Cardiac fibroblast (primary cell): ENCODE data around the gene PHAF1.

Experiments used
- DNase-seq, 2 donors: peaks; one replicate each; pipeline versions ENCODE4 v3.0.0 to v3.0.0-alpha.2; 2010; ENCODE audit warnings: low read depth in 2 of 2
- H3K4me3 ChIP-seq, 2 donors: replicated peaks in 1 of 2; 1 replicate in 1 of 2; 2 replicates in 1 of 2; pipeline ENCODE4 v1.5.1; 2011; ENCODE audit warnings: low read depth in 2 of 2, low read length in 2 of 2, mild to moderate bottlenecking in 2 of 2, moderate library complexity in 1 of 2
- TF ChIP-seq, protein P1 (sequence below): IDR thresholded peaks from one replicate; pipeline ENCODE4 v1.5.1; 2011; ENCODE audit warnings: low read depth, mild to moderate bottlenecking, low read length, inconsistent platforms

The PHAF1 gene

DNA sequence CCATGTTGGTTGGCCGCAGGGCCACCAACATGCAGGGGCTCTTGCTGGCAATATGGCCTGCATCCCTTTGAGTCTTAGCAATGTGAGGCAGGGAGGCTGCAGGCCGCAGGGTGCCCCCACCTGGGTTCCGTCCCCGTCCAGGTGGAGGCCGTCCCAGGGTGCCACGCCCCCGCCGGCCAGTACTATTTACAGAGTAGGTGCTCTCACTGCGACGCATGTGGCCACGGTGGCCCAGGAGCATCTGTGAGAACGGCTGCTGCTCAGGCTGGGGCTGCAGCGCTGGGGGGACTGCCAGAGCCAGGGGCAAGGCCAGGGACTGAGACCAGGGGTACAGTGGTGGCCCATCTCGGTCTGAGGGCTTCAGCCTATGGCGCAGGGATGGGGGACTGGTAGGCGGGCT lies 70.4 kb downstream of the PHAF1 start:
- TF ChIP-seq, protein P1, sequence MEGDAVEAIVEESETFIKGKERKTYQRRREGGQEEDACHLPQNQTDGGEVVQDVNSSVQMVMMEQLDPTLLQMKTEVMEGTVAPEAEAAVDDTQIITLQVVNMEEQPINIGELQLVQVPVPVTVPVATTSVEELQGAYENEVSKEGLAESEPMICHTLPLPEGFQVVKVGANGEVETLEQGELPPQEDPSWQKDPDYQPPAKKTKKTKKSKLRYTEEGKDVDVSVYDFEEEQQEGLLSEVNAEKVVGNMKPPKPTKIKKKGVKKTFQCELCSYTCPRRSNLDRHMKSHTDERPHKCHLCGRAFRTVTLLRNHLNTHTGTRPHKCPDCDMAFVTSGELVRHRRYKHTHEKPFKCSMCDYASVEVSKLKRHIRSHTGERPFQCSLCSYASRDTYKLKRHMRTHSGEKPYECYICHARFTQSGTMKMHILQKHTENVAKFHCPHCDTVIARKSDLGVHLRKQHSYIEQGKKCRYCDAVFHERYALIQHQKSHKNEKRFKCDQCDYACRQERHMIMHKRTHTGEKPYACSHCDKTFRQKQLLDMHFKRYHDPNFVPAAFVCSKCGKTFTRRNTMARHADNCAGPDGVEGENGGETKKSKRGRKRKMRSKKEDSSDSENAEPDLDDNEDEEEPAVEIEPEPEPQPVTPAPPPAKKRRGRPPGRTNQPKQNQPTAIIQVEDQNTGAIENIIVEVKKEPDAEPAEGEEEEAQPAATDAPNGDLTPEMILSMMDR: no peak
- no peak for DNase-seq
- H3K4me3 ChIP-seq: no peak overlapping the region

DNA sequence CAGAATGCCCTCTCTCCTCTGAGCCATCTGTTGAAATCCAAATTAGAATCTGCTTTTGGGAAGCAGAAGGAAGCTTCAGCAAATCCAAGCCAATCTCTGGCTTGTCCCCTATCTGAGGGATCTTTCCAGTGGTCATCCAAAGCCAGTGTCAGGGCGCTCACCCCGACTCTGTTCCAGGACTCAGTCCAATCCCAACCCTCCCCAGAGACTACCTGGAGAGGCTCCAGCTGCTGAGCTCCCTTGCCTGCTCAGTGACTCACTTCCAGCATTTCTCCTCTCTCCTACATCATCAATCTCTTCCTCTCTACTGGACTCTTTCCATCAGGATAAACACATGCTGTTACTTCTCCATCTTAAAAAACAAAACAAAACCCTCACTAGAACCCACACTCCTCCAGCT lies 71.6 kb downstream of the PHAF1 start:
- H3K4me3 ChIP-seq: peak overlapping the region in 1 of 2 donors; percentile 32
- TF ChIP-seq, protein P1: no peak
- peak; percentile 91 to 92 for DNase-seq

DNA sequence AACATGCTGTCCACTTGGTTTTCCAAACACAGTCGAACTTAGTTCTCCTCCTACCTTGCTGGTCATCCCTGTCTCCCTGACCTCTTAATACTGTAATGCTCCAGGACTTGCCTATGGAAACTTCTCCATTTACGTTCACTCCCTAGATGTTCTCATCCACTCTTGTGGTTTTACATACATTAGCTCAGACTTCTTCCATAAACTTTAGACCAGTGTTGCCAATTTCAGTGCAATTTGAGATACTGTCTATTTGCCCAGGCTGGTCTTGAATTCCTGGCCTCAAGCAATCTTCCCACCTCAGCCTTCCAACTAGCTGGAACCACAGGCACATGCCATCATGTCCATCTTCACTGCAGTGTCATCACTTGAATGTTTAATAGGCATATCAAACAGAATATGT lies 72.5 kb downstream of the PHAF1 start:
- H3K4me3 ChIP-seq: peak overlapping the region in 1 of 2 donors; percentile 77
- TF ChIP-seq, protein P1: no peak
- DNase-seq: no peak

DNA sequence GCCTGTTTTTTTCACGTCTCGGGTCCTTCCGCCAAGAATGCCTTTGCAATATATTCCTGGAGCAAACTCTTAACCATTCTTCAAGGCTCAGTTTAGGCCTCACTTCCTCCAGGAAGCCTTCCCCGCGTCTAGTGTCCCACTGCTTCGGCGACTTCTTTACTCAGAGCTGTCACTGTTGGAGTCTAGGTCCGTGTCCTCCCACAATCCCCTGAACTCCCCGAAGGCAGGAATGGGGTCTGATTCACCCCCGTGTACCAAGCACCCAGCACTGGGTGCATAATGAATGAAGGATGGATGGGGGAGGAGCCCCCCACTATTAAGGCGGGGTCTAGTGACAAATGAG lies 73.5 kb downstream of the PHAF1 start:
- H3K4me3 ChIP-seq: peak overlapping the region; percentile 62 to 77
- no peak for DNase-seq
- TF ChIP-seq, protein P1: no peak

DNA sequence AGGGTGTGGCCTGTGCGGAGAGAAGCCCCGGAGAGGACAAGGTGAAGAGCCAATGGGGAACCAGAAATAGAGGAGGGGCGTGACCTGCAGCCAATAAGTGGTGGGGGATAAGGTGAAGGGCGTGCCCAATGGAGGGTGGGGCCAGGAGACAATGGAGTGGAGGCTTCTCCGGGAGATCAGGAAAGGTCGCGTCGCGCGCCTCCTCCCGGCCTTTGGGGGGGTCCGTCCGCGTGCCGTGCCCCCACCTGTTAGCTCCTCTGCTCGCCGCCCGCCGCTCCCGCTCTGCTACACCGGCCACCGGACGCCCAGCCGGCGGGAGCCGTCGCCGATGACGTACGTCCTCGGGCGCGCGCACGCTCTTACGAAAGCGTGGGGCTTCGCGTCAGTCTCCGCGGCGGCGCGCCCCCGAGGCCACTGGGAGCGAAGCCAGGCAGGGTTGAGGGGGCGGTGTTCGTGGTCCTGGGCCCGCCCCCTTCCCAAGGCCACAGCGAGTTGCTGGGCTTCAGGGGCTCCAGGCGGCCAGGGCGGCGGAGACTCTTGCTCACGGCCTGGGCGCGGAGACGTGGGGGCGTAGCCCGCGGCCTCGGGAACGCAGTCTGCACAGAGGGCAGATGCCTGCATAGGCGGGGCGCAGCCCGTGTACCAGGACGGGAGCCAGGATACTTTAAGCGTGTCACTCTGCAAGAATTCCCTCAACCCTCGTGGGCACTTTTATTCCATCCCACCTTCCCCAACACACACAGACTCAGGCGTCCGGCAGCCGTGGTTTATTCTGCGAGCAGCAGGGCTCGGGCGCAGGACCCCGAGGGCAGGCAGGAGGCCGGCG lies 74.1 kb downstream of the PHAF1 start, which contains the start of gene MATCAP1:
Gene MATCAP1, minus strand, starts transcription at position 337 of the 826 bp plus-strand sequence. CDS start 3,353 bp downstream, outside the sequence.
- peak; percentile 99 for DNase-seq
- peak within 1 kb of the TSS; percentile 62 to 77 for H3K4me3 ChIP-seq
- TF ChIP-seq, protein P1: no peak

DNA sequence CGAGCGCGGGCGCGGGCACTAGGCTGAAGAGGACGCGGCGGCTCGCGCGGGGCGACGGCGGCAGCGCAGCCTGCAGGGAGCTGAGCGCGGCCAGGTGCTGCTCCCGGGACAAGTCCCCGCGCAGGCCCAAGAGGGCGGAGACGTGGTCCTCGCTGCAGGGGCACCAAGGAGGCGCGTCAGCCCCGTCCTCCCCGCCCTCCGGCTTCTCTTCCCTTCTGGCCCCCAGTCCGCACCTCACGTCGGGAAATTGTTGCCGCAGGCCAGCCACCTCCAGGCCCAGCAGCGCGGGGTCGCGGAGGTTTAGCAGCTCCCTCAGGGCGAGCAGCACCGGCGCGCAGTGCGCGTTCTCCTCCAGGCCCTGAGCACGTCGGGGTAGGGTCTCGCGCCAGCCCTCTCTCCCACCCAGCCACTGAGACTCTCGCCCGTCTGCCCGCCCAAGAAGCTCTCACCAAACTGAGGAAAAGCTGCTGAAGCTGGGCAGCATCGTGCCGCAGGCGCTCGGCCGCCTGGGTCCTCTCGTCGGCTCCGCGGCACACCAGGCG lies 74.8 kb downstream of the PHAF1 start:
- peak overlapping the region; percentile 62 to 77 for H3K4me3 ChIP-seq
- TF ChIP-seq, protein P1: no peak
- DNase-seq: no peak
